SHP77 treated with DMSO at 0.1 percent for 48 hours (cell line): ENCODE results near the gene ALDH1B1.
"Not testable (repeated sequence)": the region's sequence is repeated elsewhere in the genome, so short reads cannot be mapped to it uniquely, and the experiment has no call there.

Source experiments
- DNase-seq: peaks from one replicate; lab custom pipeline; 2025; lab: John Stamatoyannopoulos, UW

Gene ALDH1B1

GRCh38 chr9:38387066-38387465 lies 5.4 kb upstream of the ALDH1B1 start:
- no peak for DNase-seq

- DNase-seq, result no peak
These were observed 4.8 kb upstream of the ALDH1B1 start for GRCh38 chr9:38387751-38388150.

- DNase-seq, result no peak
These were observed 3.9 kb upstream of the ALDH1B1 start for GRCh38 chr9:38388283-38389223.

GRCh38 chr9:38389313-38389712 lies 3.2 kb upstream of the ALDH1B1 start:
- DNase-seq, result no peak

DNA sequence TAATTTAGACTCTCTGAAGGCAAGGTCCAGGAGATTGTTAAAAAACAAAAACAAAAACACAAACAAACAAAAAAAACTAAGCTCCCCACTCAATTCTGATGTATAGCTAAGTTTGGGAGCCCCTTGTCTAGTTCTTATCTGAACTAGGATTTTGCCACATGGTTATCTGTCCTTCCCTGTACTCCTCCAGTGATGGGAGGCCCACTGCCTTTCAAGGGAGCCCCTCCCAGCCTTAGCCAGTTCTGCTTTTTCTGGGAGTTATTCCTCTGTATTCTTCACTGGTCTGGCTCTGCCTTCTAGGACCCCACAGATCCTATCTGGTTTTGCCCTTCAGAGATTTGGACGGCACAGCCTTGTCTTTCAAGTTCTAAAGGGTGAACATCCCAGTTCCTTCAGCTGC lies 2.1 kb upstream of the ALDH1B1 start:
- DNase-seq, result no peak

- DNase-seq, result no peak
These were observed 1.7 kb upstream of the ALDH1B1 start for GRCh38 chr9:38390851-38391250.

- no peak for DNase-seq
These were observed 1.0 kb upstream of the ALDH1B1 start for GRCh38 chr9:38391278-38392118.

- DNase-seq, result no peak
These were observed 760 bp downstream of the ALDH1B1 start for GRCh38 chr9:38393128-38393796.

DNA sequence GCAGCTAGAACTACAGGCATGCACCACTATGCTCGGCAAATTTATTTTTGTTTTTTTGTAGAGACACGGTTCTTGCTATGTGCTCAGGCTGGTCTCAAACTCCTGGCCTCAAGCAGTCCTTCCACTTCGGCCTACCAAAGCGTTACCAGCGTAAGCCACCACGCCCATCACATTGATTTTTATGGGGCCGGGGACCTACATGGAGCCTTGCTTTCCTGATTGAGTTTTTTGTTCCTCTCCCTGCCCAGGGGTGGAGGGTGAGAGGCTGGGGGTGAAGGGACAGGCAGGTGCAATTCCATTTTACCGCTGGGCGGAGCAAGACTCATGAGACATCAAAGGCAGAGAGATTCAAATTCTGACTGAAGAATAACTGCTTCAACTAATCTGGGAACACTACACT lies 1.9 kb downstream of the ALDH1B1 start:
- DNase-seq, result no peak

DNA sequence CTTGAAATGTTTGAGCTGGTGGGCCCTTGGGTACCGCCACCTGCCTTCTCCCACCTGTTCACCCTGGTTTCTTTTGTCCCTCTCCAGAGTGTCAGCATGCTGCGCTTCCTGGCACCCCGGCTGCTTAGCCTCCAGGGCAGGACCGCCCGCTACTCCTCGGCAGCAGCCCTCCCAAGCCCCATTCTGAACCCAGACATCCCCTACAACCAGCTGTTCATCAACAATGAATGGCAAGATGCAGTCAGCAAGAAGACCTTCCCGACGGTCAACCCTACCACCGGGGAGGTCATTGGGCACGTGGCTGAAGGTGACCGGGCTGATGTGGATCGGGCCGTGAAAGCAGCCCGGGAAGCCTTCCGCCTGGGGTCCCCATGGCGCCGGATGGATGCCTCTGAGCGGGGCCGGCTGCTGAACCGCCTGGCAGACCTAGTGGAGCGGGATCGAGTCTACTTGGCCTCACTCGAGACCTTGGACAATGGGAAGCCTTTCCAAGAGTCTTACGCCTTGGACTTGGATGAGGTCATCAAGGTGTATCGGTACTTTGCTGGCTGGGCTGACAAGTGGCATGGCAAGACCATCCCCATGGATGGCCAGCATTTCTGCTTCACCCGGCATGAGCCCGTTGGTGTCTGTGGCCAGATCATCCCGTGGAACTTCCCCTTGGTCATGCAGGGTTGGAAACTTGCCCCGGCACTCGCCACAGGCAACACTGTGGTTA lies 3.3 kb downstream of the ALDH1B1 start:
- no peak for DNase-seq

DNA sequence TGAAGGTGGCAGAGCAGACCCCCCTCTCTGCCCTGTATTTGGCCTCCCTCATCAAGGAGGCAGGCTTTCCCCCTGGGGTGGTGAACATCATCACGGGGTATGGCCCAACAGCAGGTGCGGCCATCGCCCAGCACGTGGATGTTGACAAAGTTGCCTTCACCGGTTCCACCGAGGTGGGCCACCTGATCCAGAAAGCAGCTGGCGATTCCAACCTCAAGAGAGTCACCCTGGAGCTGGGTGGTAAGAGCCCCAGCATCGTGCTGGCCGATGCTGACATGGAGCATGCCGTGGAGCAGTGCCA lies 3.8 kb downstream of the ALDH1B1 start:
- no peak for DNase-seq

DNA sequence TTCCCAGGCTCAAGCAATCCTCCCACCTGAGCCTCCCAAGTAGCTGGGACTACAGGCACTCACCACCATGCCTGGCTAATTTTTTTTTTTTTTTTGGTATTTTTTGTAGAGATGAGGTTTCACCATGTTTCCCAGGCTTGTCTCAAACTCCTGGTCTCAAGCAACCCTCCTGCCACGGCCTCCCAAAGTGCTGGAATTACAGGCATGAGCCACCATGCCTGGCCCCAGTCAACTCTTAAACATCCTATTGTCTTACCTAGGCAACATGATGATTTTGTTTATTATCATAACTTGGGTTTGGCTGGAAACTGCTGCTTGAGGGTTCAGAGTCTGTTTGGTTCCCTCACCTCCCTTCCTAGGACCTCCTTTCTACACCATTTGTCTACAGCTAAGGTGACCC lies 6.7 kb downstream of the ALDH1B1 start:
- DNase-seq, result not testable (repeated sequence)

GRCh38 chr9:38401994-38402393 lies 9.5 kb downstream of the ALDH1B1 start:
- no peak for DNase-seq

- no peak for DNase-seq
These were observed 11.8 kb downstream of the ALDH1B1 start for GRCh38 chr9:38404314-38404713.

- DNase-seq, result no peak
These were observed 13.3 kb downstream of the ALDH1B1 start for GRCh38 chr9:38405785-38406184.

- no peak for DNase-seq
These were observed 14.1 kb downstream of the ALDH1B1 start for GRCh38 chr9:38406476-38407186.

DNA sequence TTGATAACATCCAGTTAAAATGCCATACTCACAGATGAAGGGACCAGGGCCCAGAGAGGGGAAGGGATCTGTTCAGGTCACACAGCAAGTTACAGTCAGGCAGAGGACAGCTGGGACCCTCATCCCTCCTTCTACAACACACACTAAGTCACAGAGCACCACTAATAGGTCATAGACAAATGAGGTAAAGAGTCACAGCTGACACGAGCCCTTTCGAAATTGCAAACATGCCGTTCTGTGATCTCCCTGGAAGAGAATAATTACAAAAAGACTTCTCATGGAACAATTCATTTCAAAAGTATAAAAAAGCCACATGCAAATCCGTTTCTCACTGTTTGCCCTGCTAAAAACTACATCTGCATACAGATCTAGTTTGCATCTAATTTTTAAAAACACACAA lies 16.2 kb downstream of the ALDH1B1 start:
- no peak for DNase-seq

GRCh38 chr9:38412751-38413150 lies 20.2 kb downstream of the ALDH1B1 start:
- DNase-seq, result no peak

DNA sequence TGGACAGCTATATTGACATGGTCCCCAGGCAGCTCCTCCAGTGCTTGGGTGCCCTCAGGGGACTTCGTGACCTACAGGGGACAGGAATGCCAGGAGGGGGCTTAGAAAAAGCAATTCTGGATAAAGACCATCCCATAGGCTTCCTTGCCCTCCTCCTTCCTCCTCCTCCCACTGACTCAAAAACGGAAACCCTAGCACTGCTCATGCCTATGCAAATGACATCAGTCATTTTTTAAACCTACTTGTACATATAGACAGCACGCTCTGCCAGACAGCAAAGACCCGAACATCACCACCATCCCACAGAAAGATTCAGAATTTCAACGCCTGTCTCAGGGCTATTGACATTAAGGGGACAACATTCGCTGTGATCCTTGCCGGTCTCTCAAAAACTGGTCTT lies 20.8 kb downstream of the ALDH1B1 start:
- no peak for DNase-seq

- no peak for DNase-seq
These were observed 21.7 kb downstream of the ALDH1B1 start for GRCh38 chr9:38414040-38414723.

DNA sequence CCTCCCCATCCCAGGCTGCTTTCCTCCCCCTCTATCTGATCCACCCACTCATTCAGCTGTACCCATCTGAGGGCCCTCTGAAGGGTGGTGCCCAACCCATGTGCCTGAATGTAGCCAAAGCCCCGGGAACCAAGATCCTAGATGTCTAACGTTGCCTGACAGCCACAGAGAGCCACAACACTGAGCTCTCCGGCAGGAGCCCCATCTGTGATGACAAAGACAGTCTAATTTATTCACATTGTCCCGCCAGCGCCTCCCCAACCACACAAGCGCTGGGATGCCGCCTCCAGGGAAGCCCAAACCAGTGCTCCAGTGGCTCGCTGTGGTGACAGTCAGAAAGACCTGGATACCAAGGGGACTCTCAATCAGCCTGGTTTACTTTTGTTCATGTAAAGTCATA lies 23.4 kb downstream of the ALDH1B1 start:
- DNase-seq, result no peak
